ENCODE data around the gene FAM83C. TPM values are rescaled to one million over a fixed set of nuclear protein-coding genes. Genes with fewer than 3 reads are reported as not detected.

The FAM83C gene
- total RNA-seq, 1 experiment from 2014 or later: not detected

- TF ChIP-seq ZNF532 (CRISPR knock-in tag; IDR thresholded peaks at IDR 0.05; ENCODE audit: borderline replicate concordance) (no peak), MYBL2 (CRISPR knock-in tag; IDR thresholded peaks at IDR 0.05) (no peak), NR3C1 (CRISPR knock-in tag; conservative IDR thresholded peaks at IDR 0.05; ENCODE audit: low read depth) (no peak), PREB (CRISPR knock-in tag; IDR thresholded peaks at IDR 0.05; ENCODE audit: borderline replicate concordance) (no peak), MAX (CRISPR knock-in tag; IDR thresholded peaks at IDR 0.05) (no peak), ZNF138 (CRISPR knock-in tag; conservative IDR thresholded peaks at IDR 0.05) (no peak)
These were observed 33.2 kb upstream of the FAM83C start (continued) for GRCh38 chr20:35325401-35325800.

GRCh38 chr20:35320396-35321126 lies 28.3 kb upstream of the FAM83C start:
- peaks cover 11% of the 10 kb centered on the region for H3K4me1 Mint-ChIP-seq
- peak overlapping the region; percentile 61; the same call in 1 of the 2 replicates for H3K27ac Mint-ChIP-seq
- H3K36me3 Mint-ChIP-seq: no peaks in the 10 kb centered on the region
- no peak for DNase-seq (ENCODE audit: low spot score)
- no peaks in the 10 kb centered on the region for H3K27me3 Mint-ChIP-seq (ENCODE audit: low read depth)
- CTCF ChIA-PET: interaction anchor here (0.9 to 3.5 kb wide), 8 partner anchors 9 to 224 kb away, joined by 3 to 38 read pairs (median 4); partner anchors contain the start of gene CEP250
- POLR2A ChIA-PET: no interaction called here
- TF ChIP-seq GABPB1 (CRISPR knock-in tag; IDR thresholded peaks at IDR 0.05): 0 out of 2 replicates have a peak, but pooled peaks have one; percentile 40
- TF ChIP-seq ZNF425 (CRISPR knock-in tag; conservative IDR thresholded peaks at IDR 0.05): no peak
- no peak overlapping the region for H3K4me3 Mint-ChIP-seq
- ATAC-seq: peak; percentile 39
- no peaks in the 10 kb centered on the region for H3K9me3 Mint-ChIP-seq

- no peak for DNase-seq (ENCODE audit: low spot score)
- CTCF ChIA-PET: interaction anchor here (0.9 to 3.5 kb wide), 5 partner anchors 10 to 223 kb away, joined by 3 to 38 read pairs (median 13); no protein-coding TSS in a partner anchor
- no peak overlapping the region for H3K27ac Mint-ChIP-seq
- ATAC-seq: no peak
- POLR2A ChIA-PET: no interaction called here
- H3K9me3 Mint-ChIP-seq: no peaks in the 10 kb centered on the region
- no peak overlapping the region for H3K4me3 Mint-ChIP-seq
- no peaks in the 10 kb centered on the region for H3K36me3 Mint-ChIP-seq
- H3K4me1 Mint-ChIP-seq: peaks cover 17% of the 10 kb centered on the region
- no peaks in the 10 kb centered on the region for H3K27me3 Mint-ChIP-seq (ENCODE audit: low read depth)
- TF ChIP-seq ATF3 (CRISPR knock-in tag; conservative IDR thresholded peaks at IDR 0.05) (no peak), GRHL2 (CRISPR knock-in tag; IDR thresholded peaks at IDR 0.05; ENCODE audit: insufficient replicate concordance, severe bottlenecking) (no peak), ZNF425 (CRISPR knock-in tag; conservative IDR thresholded peaks at IDR 0.05) (no peak), ERG (CRISPR knock-in tag; IDR thresholded peaks at IDR 0.05) (no peak), ZNF232 (CRISPR knock-in tag; IDR thresholded peaks at IDR 0.05) (no peak), HMGXB4 (CRISPR knock-in tag; IDR thresholded peaks at IDR 0.05) (no peak), CREM (CRISPR knock-in tag; IDR thresholded peaks at IDR 0.05) (no peak), SMAD3 (CRISPR knock-in tag; IDR thresholded peaks at IDR 0.05; ENCODE audit: borderline replicate concordance) (no peak)
These were observed 27.6 kb upstream of the FAM83C start for GRCh38 chr20:35319871-35320197.
